GM12874 (cell line): ENCODE data around the gene MAG.

Experiments used
- CTCF ChIP-seq: IDR thresholded peaks from 2 replicates; pipeline ENCODE4 v1.5.1; 2011; ENCODE audit warnings: low read depth, mild to moderate bottlenecking, control low read depth, low read length, moderate library complexity; ENCODE audit not compliant: insufficient read depth

MAG gene

GRCh38 chr19:35294859-35295791 lies 3.2 kb downstream of the MAG start:
- TF ChIP-seq CTCF = no peak

GRCh38 chr19:35295792-35296462 lies 4.0 kb downstream of the MAG start:
- no peak for TF ChIP-seq CTCF

- TF ChIP-seq CTCF = no peak
Measured at GRCh38 chr19:35296644-35297514, 4.9 kb downstream of the MAG start.

- TF ChIP-seq CTCF = no peak
Measured at GRCh38 chr19:35297515-35297848, 5.5 kb downstream of the MAG start.

GRCh38 chr19:35297922-35298321 lies 6.0 kb downstream of the MAG start:
- TF ChIP-seq CTCF = no peak

- TF ChIP-seq CTCF = no peak
Measured at GRCh38 chr19:35298561-35298972, 6.6 kb downstream of the MAG start.
